ENCODE measurements around the gene TOM1L2.

TOM1L2 gene

DNA sequence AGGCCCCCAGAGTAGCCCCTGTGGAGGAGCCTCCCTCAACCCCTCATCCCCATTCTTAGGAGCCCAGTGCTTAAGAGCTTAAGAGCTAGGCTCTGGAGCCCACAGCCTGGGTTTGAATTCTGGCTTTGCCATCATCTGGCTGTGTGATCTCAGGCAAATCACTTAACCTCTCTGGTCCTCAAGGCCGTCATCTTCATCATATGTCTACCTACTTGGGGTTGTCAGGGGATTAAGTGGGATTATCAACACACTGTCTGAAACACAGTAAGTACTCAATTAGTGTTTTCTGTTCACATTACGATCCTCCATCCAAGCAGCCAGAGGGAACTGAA is 140.2 kb downstream of the TOM1L2 start:
- ChIA-PET CTCF (interaction anchor here (0.6 kb wide), 2 partner anchors 59 to 191 kb away, joined by 3 read pairs; no protein-coding TSS in a partner anchor), POLR2A (ENCODE audit: low non-redundant PET) (no interaction called here)
- peak overlapping the region; percentile 58 for H3K27ac ChIP-seq
- DNase-seq (ENCODE audit: low spot score), result no peak
- TF ChIP-seq, protein P1, sequence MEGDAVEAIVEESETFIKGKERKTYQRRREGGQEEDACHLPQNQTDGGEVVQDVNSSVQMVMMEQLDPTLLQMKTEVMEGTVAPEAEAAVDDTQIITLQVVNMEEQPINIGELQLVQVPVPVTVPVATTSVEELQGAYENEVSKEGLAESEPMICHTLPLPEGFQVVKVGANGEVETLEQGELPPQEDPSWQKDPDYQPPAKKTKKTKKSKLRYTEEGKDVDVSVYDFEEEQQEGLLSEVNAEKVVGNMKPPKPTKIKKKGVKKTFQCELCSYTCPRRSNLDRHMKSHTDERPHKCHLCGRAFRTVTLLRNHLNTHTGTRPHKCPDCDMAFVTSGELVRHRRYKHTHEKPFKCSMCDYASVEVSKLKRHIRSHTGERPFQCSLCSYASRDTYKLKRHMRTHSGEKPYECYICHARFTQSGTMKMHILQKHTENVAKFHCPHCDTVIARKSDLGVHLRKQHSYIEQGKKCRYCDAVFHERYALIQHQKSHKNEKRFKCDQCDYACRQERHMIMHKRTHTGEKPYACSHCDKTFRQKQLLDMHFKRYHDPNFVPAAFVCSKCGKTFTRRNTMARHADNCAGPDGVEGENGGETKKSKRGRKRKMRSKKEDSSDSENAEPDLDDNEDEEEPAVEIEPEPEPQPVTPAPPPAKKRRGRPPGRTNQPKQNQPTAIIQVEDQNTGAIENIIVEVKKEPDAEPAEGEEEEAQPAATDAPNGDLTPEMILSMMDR (conservative IDR thresholded peaks at IDR 0.05; ENCODE audit: low read depth), result no peak

DNA sequence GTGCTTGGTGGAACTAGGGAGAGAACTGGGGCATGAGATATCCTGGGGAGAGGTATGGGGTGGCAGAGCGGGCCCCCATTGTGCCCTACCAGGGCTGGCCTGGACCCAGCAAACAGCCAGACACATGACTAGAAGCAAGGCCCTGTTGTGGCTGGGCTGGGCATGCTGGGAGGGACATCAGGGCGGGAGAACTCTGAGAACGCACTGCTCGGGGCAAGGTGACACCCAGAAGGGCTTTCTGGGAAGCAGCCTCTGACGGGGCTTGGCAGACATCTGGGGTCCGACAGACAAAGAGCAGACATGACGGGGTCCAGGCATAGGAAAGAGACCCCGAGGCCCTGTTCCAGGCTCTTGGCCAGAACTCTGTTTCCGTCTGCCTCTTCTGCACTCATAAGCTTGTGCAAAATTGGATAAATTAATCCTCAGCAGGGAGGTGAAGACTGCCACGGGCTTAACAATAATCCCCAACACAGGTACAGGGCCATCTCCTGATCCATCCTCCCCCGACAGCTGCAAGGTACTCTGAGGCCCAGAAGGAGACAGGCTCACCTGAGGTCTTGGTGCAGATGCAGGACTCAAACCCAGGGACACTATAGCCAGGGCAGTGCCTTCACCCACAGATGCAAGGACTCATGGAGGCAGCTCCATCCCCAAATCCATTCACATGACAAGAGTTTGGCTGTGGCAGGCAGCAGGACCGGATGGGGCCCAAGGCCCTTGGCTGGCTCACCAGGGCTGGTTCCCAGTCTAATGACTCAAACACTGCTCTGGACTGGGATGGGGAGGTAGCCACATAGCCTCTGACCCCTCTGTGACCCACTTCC is 140.8 kb downstream of the TOM1L2 start:
- ChIA-PET CTCF (interaction anchor here (0.6 kb wide), 2 partner anchors 59 to 190 kb away, joined by 3 read pairs; no protein-coding TSS in a partner anchor), POLR2A (ENCODE audit: low non-redundant PET) (no interaction called here)
- peak overlapping the region; percentile 58 for H3K27ac ChIP-seq
- no peak for DNase-seq (ENCODE audit: low spot score)
- TF ChIP-seq, protein P1 (conservative IDR thresholded peaks at IDR 0.05; ENCODE audit: low read depth), result no peak

DNA sequence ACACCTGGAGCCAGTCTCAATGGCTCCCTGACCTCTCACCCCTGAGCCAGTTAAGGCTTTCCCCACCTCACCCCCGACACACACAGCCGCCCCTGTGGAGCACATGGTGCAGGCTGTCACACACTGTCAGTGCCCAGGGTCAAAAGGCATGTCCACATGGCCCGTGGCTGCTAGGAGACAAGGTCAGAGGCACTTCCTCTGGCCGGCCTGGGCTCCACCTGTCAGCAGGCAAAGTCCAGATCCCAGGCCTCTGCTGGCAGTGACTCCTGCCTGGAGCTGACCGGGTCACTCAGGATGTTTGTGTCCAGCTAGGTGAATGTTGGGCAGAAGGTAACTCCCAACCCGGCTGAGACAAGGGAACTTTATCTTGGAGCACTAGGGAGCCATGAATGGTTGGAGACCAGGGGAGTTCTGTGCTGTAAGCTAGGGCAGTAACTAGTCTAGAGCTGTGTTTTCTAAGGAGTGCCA is 141.4 kb downstream of the TOM1L2 start:
- H3K27ac ChIP-seq, result peak overlapping the region; percentile 58
- ChIA-PET POLR2A (ENCODE audit: low non-redundant PET) (no interaction called here), CTCF (no interaction called here)
- TF ChIP-seq, protein P1 (conservative IDR thresholded peaks at IDR 0.05; ENCODE audit: low read depth), result no peak
- DNase-seq (ENCODE audit: low spot score), result no peak

DNA sequence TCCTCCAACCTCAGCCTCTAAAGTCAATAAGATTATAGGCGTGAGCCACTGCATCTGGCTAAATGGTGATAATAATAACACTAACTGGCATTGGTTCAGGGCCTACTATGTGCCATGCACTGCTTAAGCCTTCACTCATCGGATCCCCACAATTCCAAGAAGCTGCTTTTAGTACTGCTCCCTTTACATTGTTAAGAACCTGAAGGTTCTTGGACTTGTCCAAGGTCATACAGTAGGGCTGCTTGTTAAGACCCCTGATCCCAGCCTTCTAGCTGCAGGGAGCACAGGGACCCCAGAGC is 142.0 kb downstream of the TOM1L2 start:
- no peak for DNase-seq (ENCODE audit: low spot score)
- TF ChIP-seq, protein P1 (conservative IDR thresholded peaks at IDR 0.05; ENCODE audit: low read depth), result no peak
- ChIA-PET POLR2A (ENCODE audit: low non-redundant PET) (no interaction called here), CTCF (no interaction called here)
- H3K27ac ChIP-seq, result peak overlapping the region; percentile 58

DNA sequence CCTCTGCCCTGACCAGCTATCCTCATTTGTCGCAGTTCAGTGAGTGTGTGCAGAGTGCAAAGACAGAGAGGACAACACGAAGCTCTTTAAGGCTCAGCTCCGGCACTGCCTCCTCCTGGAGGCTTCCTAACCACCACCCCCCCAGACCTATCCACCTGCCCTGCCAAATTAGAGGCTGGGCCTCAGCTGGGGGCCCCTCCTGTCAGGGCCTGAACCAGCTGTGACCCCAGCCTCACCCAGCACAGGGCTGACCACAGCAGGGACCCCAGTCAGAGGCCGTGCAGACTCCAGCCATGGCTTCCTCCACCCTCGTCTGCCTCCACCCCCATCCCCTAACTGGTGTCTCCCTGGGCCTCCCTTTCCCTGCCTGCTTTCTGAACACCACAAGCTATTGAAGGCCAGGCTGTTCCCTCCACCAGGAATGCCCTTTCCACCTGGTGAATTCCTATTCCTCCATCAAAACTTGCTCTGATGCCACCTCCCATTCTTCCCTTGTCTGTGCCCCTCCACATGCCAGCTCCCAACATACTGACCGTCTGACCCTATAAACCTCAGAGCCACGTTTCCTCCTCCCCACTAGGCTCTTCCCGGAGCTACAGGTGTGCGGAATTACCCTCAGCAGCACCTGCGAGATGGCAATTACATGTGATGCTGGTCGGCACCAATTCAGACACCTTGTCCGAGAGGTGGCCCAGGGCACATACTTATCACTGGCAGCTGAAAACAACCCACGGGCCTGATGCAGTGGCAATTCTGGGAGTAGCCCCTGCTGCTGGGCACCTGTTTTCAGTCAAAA is 144.2 kb downstream of the TOM1L2 start:
- DNase-seq (ENCODE audit: low spot score), result no peak
- ChIA-PET POLR2A (ENCODE audit: low non-redundant PET) (interaction anchor here (2.1 kb wide), 1 partner anchor 9 kb away, joined by 13 read pairs; the partner anchor contains the start of gene SREBF1), CTCF (interaction anchor here (0.7 kb wide), 1 partner anchor 16 kb away, joined by 3 read pairs; no protein-coding TSS in a partner anchor)
- TF ChIP-seq, protein P1 (conservative IDR thresholded peaks at IDR 0.05; ENCODE audit: low read depth), result no peak
- peak overlapping the region; percentile 97 for H3K27ac ChIP-seq

DNA sequence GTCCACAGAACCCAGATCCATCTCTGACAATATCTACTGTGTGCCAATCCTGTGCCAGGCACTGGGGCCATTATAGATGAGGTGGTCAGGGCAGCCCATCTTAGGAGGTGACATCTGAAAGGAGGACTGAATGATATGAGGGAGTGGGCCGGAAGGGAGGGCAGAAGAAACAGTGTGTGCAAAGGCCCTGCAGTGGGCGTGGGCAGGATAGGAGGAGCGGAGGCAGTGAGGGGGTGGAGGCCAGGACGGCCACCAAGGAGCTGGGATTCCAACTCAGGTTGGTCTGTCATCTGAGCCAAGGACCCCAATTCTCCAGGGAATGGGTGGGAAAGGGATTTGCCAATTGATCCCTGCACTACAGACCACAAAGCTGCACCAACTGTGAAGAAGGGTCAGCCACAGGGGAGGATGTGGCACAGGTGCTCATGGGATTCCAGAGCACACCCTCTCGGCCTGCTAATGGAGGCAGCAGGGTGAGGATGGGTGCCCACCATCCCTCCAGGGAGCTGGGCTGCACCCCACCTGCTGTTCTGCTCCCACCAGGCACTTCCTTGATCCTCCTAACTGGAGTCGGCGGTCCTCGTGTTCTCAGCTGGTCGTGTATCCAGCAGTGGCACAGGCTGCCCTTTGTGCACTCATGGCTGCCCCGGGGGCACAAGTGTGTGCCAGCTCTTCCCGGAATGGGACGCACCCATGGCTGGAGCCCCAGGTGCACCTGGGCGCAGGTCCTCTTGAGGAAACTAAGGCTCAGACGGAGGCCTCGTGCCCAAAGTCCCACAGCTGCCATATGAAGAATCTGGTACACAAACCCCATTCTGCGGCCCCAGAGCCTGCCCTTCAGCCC is 145.0 kb downstream of the TOM1L2 start:
- ChIA-PET CTCF (interaction anchor here (0.6 kb wide), 2 partner anchors 206 to 326 kb away, joined by 3 to 4 read pairs; no protein-coding TSS in a partner anchor), POLR2A (ENCODE audit: low non-redundant PET) (interaction anchor here (2.1 kb wide), 1 partner anchor 10 kb away, joined by 13 read pairs; the partner anchor contains the start of gene SREBF1)
- peak overlapping the region; percentile 97 for H3K27ac ChIP-seq
- DNase-seq (ENCODE audit: low spot score), result no peak
- TF ChIP-seq, protein P1 (conservative IDR thresholded peaks at IDR 0.05; ENCODE audit: low read depth), result no peak
